H9 (cell line): ENCODE results near the gene MGAT5B. TPM values are rescaled to one million over a fixed set of nuclear protein-coding genes. Genes with fewer than 3 reads are reported as not detected.

Experiments used
- DNase-seq: peaks from one replicate; pipeline ENCODE4 v3.0.0-alpha.2; 2017
- H2AFZ ChIP-seq: one replicate; pipeline ENCODE4 v1.6.1; 2013; ENCODE audit warnings: mild to moderate bottlenecking, low read length, control low read depth, moderate library complexity
- H2AK5ac ChIP-seq: 2 replicates; pipeline ENCODE4 v1.6.1; 2013; ENCODE audit warnings: low read length, control low read depth, mixed read lengths; ENCODE audit not compliant: insufficient read length
- H2BK120ac ChIP-seq: one replicate; pipeline ENCODE4 v1.6.1; 2013; ENCODE audit warnings: low read depth, mild to moderate bottlenecking, low read length, control low read depth, inconsistent platforms; ENCODE audit not compliant: poor library complexity, severe bottlenecking
- H2BK12ac ChIP-seq: 2 replicates; pipeline ENCODE4 v1.6.1; 2013; ENCODE audit warnings: low read length, control low read depth, mixed read lengths, low read depth; ENCODE audit not compliant: insufficient read length
- H2BK15ac ChIP-seq: 2 replicates; pipeline ENCODE4 v1.6.1; 2013; ENCODE audit warnings: low read depth, low read length, control low read depth
- H2BK20ac ChIP-seq: one replicate; pipeline ENCODE4 v1.6.1; 2013; ENCODE audit warnings: low read depth, mild to moderate bottlenecking, low read length, control low read depth, inconsistent platforms; ENCODE audit not compliant: poor library complexity, severe bottlenecking
- H2BK5ac ChIP-seq: 2 replicates; pipeline ENCODE4 v1.6.1; 2013; ENCODE audit warnings: low read length, control low read depth, mixed read lengths; ENCODE audit not compliant: insufficient read length
- H3K14ac ChIP-seq: 2 replicates; pipeline ENCODE4 v1.6.1; 2013; ENCODE audit warnings: low read length, control low read depth; ENCODE audit not compliant: insufficient read depth
- H3K18ac ChIP-seq: 2 replicates; pipeline ENCODE4 v1.6.1; 2013; ENCODE audit warnings: low read depth, mild to moderate bottlenecking, mixed read lengths, low read length, control low read depth; ENCODE audit not compliant: insufficient read length
- H3K23ac ChIP-seq: 2 replicates; pipeline ENCODE4 v1.6.1; 2013; ENCODE audit warnings: low read length, control low read depth, mixed read lengths, low read depth; ENCODE audit not compliant: insufficient read length
- H3K23me2 ChIP-seq: 2 replicates; pipeline ENCODE4 v1.6.1; 2013; ENCODE audit warnings: low read depth, mild to moderate bottlenecking, mixed read lengths, low read length, control low read depth; ENCODE audit not compliant: insufficient read length, poor library complexity, severe bottlenecking
- H3K27ac ChIP-seq: 2 replicates; pipeline ENCODE4 v1.5.1; 2013; ENCODE audit warnings: low read length, control low read depth, mixed read lengths, low read depth; ENCODE audit not compliant: insufficient read length
- H3K27me3 ChIP-seq: 2 replicates; pipeline ENCODE4 v1.6.1; 2013; ENCODE audit warnings: low read length, control low read depth, inconsistent platforms; ENCODE audit not compliant: insufficient read depth
- H3K4ac ChIP-seq: 2 replicates; pipeline ENCODE4 v1.6.1; 2013; ENCODE audit warnings: low read depth, mild to moderate bottlenecking, control low read depth, inconsistent platforms, low read length, moderate library complexity
- H3K4me1 ChIP-seq: 2 replicates; pipeline ENCODE4 v1.6.1; 2013; ENCODE audit warnings: low read length, control low read depth, inconsistent platforms; ENCODE audit not compliant: insufficient read depth
- H3K4me2 ChIP-seq: 2 replicates; pipeline ENCODE4 v1.6.1; 2013; ENCODE audit warnings: low read length, control low read depth, mixed read lengths; ENCODE audit not compliant: insufficient read length, insufficient read depth
- H3K56ac ChIP-seq: 2 replicates; pipeline ENCODE4 v1.6.1; 2013; ENCODE audit warnings: low read depth, mild to moderate bottlenecking, mixed read lengths, low read length, control low read depth; ENCODE audit not compliant: insufficient read length
- H3K79me1 ChIP-seq: 2 replicates; pipeline ENCODE4 v1.6.1; 2013; ENCODE audit warnings: low read depth, mild to moderate bottlenecking, moderate library complexity, low read length, control low read depth, inconsistent platforms; ENCODE audit not compliant: insufficient read depth, poor library complexity, severe bottlenecking
- H3K79me2 ChIP-seq: 2 replicates; pipeline ENCODE4 v1.6.1; 2013; ENCODE audit warnings: low read length, control low read depth, inconsistent platforms; ENCODE audit not compliant: insufficient read depth
- H3K9ac ChIP-seq: 2 replicates; pipeline ENCODE4 v1.6.1; 2013; ENCODE audit warnings: low read length, control low read depth, mixed read lengths; ENCODE audit not compliant: insufficient read length; ENCODE audit errors: extremely low read depth
- H3K9me3 ChIP-seq: one replicate; pipeline ENCODE4 v1.6.1; 2013; ENCODE audit warnings: low read depth, low read length, inconsistent platforms; ENCODE audit not compliant: control insufficient read depth
- H3T11ph ChIP-seq: one replicate; pipeline ENCODE4 v1.6.1; 2013; ENCODE audit warnings: mild to moderate bottlenecking, low read length, control low read depth, inconsistent platforms
- H4K20me1 ChIP-seq: one replicate; pipeline ENCODE4 v1.6.1; 2013; ENCODE audit not compliant: control insufficient read depth, insufficient read length, insufficient read depth
- H4K5ac ChIP-seq: 2 replicates; pipeline ENCODE4 v1.6.1; 2013; ENCODE audit warnings: low read depth, mild to moderate bottlenecking, mixed read lengths, low read length, control low read depth; ENCODE audit not compliant: insufficient read length
- H4K8ac ChIP-seq: replicated peaks from 2 replicates; pipeline ENCODE4 v1.6.1; 2013; ENCODE audit warnings: low read length, control low read depth, mixed read lengths, low read depth; ENCODE audit not compliant: insufficient read length
- H4K91ac ChIP-seq: 2 replicates; pipeline ENCODE4 v1.6.1; 2013; ENCODE audit warnings: low read depth, mild to moderate bottlenecking, moderate library complexity, mixed read lengths, low read length, control low read depth; ENCODE audit not compliant: insufficient read length
- H3K27ac Mint-ChIP-seq, 3 experiments: 2 replicates in 2 of 3; 3 replicates in 1 of 3; pipeline ENCODE4 v1.8.0; 2020 to 2021; ENCODE audit warnings: mixed read lengths in 3 of 3, mild to moderate bottlenecking in 1 of 3, moderate library complexity in 1 of 3
- H3K27me3 Mint-ChIP-seq: 2 replicates; pipeline ENCODE4 v1.8.0; 2021; ENCODE audit warnings: low read depth, mild to moderate bottlenecking, moderate library complexity, mixed read lengths
- H3K36me3 Mint-ChIP-seq, 3 experiments: 2 replicates in 2 of 3; 3 replicates in 1 of 3; pipeline ENCODE4 v1.8.0; 2020 to 2021; ENCODE audit warnings: low read depth in 3 of 3, mixed read lengths in 3 of 3; ENCODE audit not compliant: insufficient read depth in 1 of 3
- H3K4me1 Mint-ChIP-seq, 2 experiments: 2 replicates each; pipeline ENCODE4 v1.8.0; 2020; ENCODE audit warnings: mixed read lengths in 2 of 2
- H3K4me3 Mint-ChIP-seq, 2 experiments: 2 replicates in 1 of 2; 3 replicates in 1 of 2; pipeline ENCODE4 v1.8.0; 2020 to 2021; ENCODE audit warnings: mild to moderate bottlenecking in 2 of 2, mixed read lengths in 2 of 2, moderate library complexity in 1 of 2
- H3K9me3 Mint-ChIP-seq, 2 experiments: 2 replicates in 1 of 2; 3 replicates in 1 of 2; pipeline ENCODE4 v1.8.0; 2020; ENCODE audit warnings: mild to moderate bottlenecking in 2 of 2, mixed read lengths in 2 of 2, moderate library complexity in 1 of 2
- WGBS: extraction: QIAGEN DNeasy Blood & Tissue Kit; methylation state at CpG from one replicate; pipeline ENCODE4 v1.1.7; 2013; ENCODE audit warnings: missing lambda C conversion rate, low lambda C conversion rate, mixed read lengths; ENCODE audit not compliant: insufficient read length; ENCODE audit errors: extremely low coverage; 5-methylcytosine and 5-hydroxymethylcytosine counted together
- total RNA-seq: library from RNA; stranded (reverse); gene quantifications from 2 replicates; pipeline ENCODE4 v1.2.1, GENCODE V29; 2021
- TF ChIP-seq, protein P1 (sequence below): fragments of 200-600 bp; sonication (generic); conservative IDR thresholded peaks from 3 replicates; pipeline ENCODE4 v1.8.0; 2021; ENCODE audit warnings: antibody characterized with exemption, mild to moderate bottlenecking

Gene MGAT5B
- total RNA-seq, 1 experiment from 2014 or later: 4.9 TPM

DNA sequence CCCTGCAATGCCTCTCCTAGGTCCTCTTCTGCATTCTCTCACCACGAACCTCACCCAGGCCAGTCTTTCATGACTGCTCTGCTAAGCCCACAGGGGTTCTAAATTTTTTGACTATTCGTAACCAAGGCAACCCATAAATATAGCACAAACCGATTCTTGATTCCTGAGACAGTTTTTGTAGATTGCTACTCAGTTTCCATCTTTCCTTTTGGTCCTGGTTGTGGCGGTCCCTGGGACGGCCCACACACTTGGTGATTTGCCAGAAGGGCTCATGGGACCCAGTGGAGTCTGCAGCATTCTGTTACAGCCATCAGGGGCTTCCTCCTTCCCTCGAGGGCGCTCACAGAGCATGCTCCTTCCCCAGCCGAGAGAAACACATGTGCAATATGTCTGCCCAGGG is 23.4 kb upstream of the MGAT5B start:
- no peak overlapping the region for H4K8ac ChIP-seq
- H3K36me3 Mint-ChIP-seq: no peaks in the 10 kb centered on the region
- H3K4me1 Mint-ChIP-seq: peaks cover 32 to 37% of the 10 kb centered on the region in 2 experiments
- H3K14ac ChIP-seq: no peak overlapping the region
- no peak overlapping the region for H2BK20ac ChIP-seq
- no peak overlapping the region for H3K56ac ChIP-seq
- H2AK5ac ChIP-seq: no peak overlapping the region
- no peak overlapping the region for H2BK5ac ChIP-seq
- no peak overlapping the region for H3K4me2 ChIP-seq
- no peak overlapping the region for H3K27ac ChIP-seq
- H3K27me3 ChIP-seq: no peaks in the 10 kb centered on the region; the same call in 1 of the 2 replicates
- no peak overlapping the region for H3K9ac ChIP-seq
- no peak overlapping the region for H3K18ac ChIP-seq
- no peak overlapping the region for H3T11ph ChIP-seq
- no CpG with 5 or more reads among the region's 8 CpGs for WGBS
- H3K27ac Mint-ChIP-seq: no peak overlapping the region
- H2BK120ac ChIP-seq: no peak overlapping the region
- no peak overlapping the region for H2BK15ac ChIP-seq
- no peaks in the 10 kb centered on the region for H3K79me2 ChIP-seq
- DNase-seq: no peak
- peaks cover 17% of the 10 kb centered on the region for H3K23me2 ChIP-seq
- H3K9me3 Mint-ChIP-seq: no peaks in the 10 kb centered on the region
- no peaks in the 10 kb centered on the region for H4K20me1 ChIP-seq
- H4K91ac ChIP-seq: no peak overlapping the region
- TF ChIP-seq, protein P1, sequence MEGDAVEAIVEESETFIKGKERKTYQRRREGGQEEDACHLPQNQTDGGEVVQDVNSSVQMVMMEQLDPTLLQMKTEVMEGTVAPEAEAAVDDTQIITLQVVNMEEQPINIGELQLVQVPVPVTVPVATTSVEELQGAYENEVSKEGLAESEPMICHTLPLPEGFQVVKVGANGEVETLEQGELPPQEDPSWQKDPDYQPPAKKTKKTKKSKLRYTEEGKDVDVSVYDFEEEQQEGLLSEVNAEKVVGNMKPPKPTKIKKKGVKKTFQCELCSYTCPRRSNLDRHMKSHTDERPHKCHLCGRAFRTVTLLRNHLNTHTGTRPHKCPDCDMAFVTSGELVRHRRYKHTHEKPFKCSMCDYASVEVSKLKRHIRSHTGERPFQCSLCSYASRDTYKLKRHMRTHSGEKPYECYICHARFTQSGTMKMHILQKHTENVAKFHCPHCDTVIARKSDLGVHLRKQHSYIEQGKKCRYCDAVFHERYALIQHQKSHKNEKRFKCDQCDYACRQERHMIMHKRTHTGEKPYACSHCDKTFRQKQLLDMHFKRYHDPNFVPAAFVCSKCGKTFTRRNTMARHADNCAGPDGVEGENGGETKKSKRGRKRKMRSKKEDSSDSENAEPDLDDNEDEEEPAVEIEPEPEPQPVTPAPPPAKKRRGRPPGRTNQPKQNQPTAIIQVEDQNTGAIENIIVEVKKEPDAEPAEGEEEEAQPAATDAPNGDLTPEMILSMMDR: no peak
- peaks cover 10% of the 10 kb centered on the region; the same call in 1 of the 2 replicates for H3K4me1 ChIP-seq
- no peak overlapping the region for H2BK12ac ChIP-seq
- no peak overlapping the region for H3K4me3 Mint-ChIP-seq
- no peaks in the 10 kb centered on the region for H3K79me1 ChIP-seq
- no peaks in the 10 kb centered on the region for H3K9me3 ChIP-seq
- H3K27me3 Mint-ChIP-seq: peaks cover 41% of the 10 kb centered on the region
- H4K5ac ChIP-seq: no peak overlapping the region
- H3K4ac ChIP-seq: no peak overlapping the region
- no peak overlapping the region for H2AFZ ChIP-seq
- H3K23ac ChIP-seq: no peak overlapping the region
